Urothelium cell line (cell line): ENCODE data around the gene SIRPA.
"Not testable (repeated sequence)": the region's sequence is repeated elsewhere in the genome, so short reads cannot be mapped to it uniquely, and the experiment has no call there.

Experiments used
- DNase-seq: peaks from one replicate; pipeline ENCODE4 v3.0.0; 2011; ENCODE audit warnings: low spot score, mixed read lengths
- FAIRE-seq: peaks from 2 replicates; lab custom pipeline; 2011; peaks lifted over from hg19 to GRCh38; lab: Jason Lieb, UNC

SIRPA gene

GRCh38 chr20:1904135-1904534 lies 8.9 kb downstream of the SIRPA start:
- FAIRE-seq: no peak

GRCh38 chr20:1905009-1905408 lies 9.8 kb downstream of the SIRPA start:
- DNase-seq: no peak
- FAIRE-seq: no peak

More at GRCh38 chr20:1904135-1904534, 8.9 kb downstream of the SIRPA start:
- DNase-seq: no peak

- no peak for FAIRE-seq
These were observed 10.5 kb downstream of the SIRPA start for GRCh38 chr20:1905693-1906092.

GRCh38 chr20:1906361-1907051 lies 11.3 kb downstream of the SIRPA start:
- no peak for FAIRE-seq

More at GRCh38 chr20:1905693-1906092, 10.5 kb downstream of the SIRPA start:
- DNase-seq: no peak

GRCh38 chr20:1907586-1907985 lies 12.4 kb downstream of the SIRPA start:
- FAIRE-seq: no peak
- no peak for DNase-seq

More at GRCh38 chr20:1906361-1907051, 11.3 kb downstream of the SIRPA start:
- no peak for DNase-seq

- FAIRE-seq: peak; percentile 61
- no peak for DNase-seq
These were observed 13.0 kb downstream of the SIRPA start for GRCh38 chr20:1908191-1908590.

- FAIRE-seq: no peak
- DNase-seq: no peak
These were observed 13.9 kb downstream of the SIRPA start for GRCh38 chr20:1909097-1909496.

GRCh38 chr20:1911536-1911935 lies 16.3 kb downstream of the SIRPA start:
- no peak for DNase-seq
- no peak for FAIRE-seq

GRCh38 chr20:1912053-1912452 lies 16.8 kb downstream of the SIRPA start:
- no peak for FAIRE-seq
- no peak for DNase-seq

- DNase-seq: no peak
- FAIRE-seq: no peak
These were observed 17.4 kb downstream of the SIRPA start for GRCh38 chr20:1912646-1913045.

GRCh38 chr20:1915233-1915632 lies 20.0 kb downstream of the SIRPA start:
- FAIRE-seq, DNase-seq: not testable (repeated sequence)

GRCh38 chr20:1915725-1916124 lies 20.5 kb downstream of the SIRPA start:
- DNase-seq (no peak), FAIRE-seq (no peak)

- no peak for DNase-seq
These were observed 22.6 kb downstream of the SIRPA start for GRCh38 chr20:1917786-1918185.

GRCh38 chr20:1918491-1919165 lies 23.4 kb downstream of the SIRPA start:
- no peak for DNase-seq
- FAIRE-seq: no peak

More at GRCh38 chr20:1917786-1918185, 22.6 kb downstream of the SIRPA start:
- no peak for FAIRE-seq

- no peak for DNase-seq
- no peak for FAIRE-seq
These were observed 25.0 kb downstream of the SIRPA start for GRCh38 chr20:1920252-1920651.

- FAIRE-seq (no peak), DNase-seq (no peak)
These were observed 25.6 kb downstream of the SIRPA start for GRCh38 chr20:1920826-1921225.

GRCh38 chr20:1921985-1922384 lies 26.8 kb downstream of the SIRPA start:
- not testable (repeated sequence) for DNase-seq, FAIRE-seq

GRCh38 chr20:1922786-1923185 lies 27.6 kb downstream of the SIRPA start:
- no peak for DNase-seq
- FAIRE-seq: no peak

- DNase-seq (no peak), FAIRE-seq (no peak)
These were observed 30.0 kb downstream of the SIRPA start for GRCh38 chr20:1924910-1925861.

GRCh38 chr20:1926237-1926636 lies 31.0 kb downstream of the SIRPA start:
- DNase-seq: no peak
- no peak for FAIRE-seq

- DNase-seq (no peak), FAIRE-seq (no peak)
These were observed 32.0 kb downstream of the SIRPA start for GRCh38 chr20:1927217-1927616.
